Activated naive CD8-positive, alpha-beta T cell treated with anti-CD3 and anti-CD28 coated beads, Interleukin-2, amount 50 U/mL, for 16 hours (primary cell): Measurements from ENCODE around the gene SMG9.

Experiments used
- DNase-seq: peaks from one replicate; pipeline ENCODE4 v3.0.0-alpha.2; 2020; ENCODE audit warnings: low read depth, low spot score

SMG9 gene

GRCh38 chr19:43754253-43754502 is 584 bp downstream of the SMG9 start:
- DNase-seq, result peak; percentile 71

DNA sequence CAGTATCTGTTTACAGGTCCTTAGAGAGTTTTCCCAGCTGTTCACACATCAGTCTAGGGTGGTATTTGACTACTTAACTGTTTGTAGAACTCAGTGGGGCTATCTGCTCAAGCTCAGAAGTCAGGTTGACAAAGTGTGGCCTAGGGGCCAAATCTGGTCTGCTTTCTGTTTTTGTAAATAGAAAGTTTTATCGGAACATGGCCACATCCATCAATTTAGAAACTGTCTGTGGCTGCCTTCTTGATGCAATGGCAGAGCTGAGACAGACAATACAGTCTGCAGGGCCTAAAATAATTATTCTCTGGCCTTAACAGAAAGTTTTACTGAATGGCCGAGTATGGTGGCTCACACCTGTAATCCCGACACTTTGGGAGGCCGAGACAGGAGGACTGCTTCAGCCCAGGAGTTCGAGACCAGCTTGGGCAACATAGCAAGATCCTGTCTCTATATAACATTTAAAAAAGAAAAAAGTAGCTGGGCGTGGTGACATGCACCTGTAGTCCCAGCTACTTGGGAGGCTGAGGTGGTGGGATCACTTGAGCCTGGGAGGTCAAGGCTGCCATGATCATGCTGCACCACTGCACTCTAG is 2.4 kb downstream of the SMG9 start:
- no peak for DNase-seq

DNA sequence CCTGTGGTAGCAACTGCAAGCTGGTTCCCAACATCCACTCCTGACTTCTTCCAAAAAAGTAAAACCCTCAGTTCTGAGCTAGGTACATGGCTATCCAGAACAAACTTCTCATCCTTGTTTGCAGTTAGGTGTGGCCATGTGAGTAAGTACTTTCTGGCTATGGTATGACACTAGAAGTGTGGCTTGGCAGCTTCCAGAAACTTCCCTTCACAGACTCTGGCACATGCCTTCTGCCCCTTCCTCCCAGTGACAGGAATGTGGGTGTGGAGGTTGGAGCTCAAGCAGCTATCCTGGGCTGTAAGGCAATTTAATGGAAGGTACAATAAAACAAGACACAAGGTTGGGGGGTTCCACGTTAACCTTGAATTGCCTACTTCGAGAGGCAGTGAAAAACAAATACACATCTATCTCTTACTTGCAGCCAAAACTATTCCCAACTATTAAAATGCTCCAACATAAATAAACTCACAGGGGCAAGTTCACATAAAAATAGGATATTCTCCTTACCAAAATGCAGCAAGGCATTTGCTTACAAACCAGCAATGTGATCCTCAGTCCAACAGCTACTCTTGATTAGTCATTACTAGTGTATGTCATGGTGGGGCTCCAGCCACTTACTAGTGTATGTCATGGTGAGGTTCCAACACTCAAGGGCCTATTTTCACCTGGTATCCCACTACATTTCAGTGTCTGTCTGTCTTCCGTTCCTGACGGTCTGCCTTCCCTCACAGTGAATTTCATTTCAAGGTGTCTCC is 3.1 kb downstream of the SMG9 start:
- DNase-seq, result no peak

GRCh38 chr19:43749898-43750297 is 4.9 kb downstream of the SMG9 start:
- no peak for DNase-seq

DNA sequence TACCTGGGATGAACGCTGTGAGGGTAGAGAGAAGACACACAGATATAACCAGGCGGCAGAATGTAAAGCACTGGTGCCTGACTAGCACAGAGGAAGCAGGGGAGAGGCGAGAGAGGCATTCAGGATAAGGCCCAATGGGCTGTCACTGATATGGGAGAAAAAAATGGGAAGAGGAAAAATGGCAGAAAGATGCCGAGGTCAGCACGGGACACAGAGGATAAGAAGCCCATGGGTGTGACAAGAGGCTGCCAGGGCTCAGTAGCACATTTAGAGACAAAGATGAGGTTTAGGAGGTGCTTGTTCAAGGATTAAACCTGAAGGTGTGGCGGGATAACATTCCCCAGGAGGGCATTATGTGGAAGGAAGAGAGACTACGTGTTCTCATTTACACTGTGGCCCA is 5.6 kb downstream of the SMG9 start:
- DNase-seq, result no peak

GRCh38 chr19:43748685-43749084 is 6.1 kb downstream of the SMG9 start:
- no peak for DNase-seq

DNA sequence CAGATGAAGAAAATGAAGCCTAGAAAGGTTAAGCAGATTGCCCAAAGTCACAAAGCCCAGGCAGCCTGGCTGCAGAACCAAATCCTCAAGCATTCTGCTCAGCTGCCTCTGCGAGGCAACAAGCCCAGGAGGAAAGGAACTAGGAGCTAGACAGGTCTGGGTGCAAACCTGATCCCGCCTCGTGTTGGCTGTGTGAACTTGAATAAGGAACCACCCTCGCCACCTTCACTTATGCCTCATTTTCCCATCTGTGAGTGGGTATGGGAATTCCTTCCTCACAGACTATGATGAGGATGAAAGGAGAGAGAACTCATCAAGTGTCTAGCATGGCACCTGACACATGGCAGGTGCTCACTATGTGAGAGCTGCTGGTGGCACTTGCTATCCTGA is 6.6 kb downstream of the SMG9 start:
- DNase-seq, result no peak

GRCh38 chr19:43747557-43748204 is 7.1 kb downstream of the SMG9 start:
- DNase-seq, result no peak

GRCh38 chr19:43743059-43743458 is 11.7 kb downstream of the SMG9 start:
- no peak for DNase-seq

DNA sequence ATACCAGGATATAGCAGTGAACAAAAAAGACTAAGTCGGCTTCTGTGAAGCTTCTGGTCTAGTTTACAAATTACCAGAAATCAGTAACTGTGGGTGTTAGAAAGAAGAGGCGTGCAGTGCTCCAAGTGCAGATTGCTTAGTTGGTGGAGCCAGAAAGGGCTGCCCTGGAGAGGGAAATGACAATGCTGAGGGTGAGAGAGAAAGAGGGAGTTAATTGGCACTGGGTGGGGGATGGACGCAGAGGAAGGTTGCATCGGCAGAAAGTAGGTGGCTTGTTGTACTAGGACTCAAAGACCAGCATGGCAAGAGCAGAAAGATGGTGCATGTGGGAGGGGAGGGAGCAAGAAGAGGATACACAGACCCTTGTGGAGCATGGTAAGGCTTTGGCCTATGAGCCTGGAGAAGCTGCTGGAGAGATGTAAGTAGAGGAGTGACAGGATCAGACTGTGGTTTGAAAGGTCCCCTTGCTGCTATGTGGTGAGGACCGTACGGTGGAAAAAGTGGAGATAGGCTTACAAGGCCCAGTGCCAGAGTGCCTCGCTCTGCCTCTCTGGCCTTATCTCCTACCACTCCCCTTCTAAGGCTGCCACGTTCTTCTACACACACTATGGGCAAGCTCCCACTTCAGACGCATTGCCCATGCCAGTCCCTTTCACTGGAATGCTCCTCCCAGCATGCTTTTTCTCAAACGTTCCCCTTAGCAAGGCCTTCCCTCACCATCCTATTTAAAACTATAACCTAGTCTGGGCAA is 13.5 kb downstream of the SMG9 start:
- no peak for DNase-seq

GRCh38 chr19:43739439-43740235 is 15.1 kb downstream of the SMG9 start:
- no peak for DNase-seq

- no peak for DNase-seq
Observed at GRCh38 chr19:43738780-43739211, 16.0 kb downstream of the SMG9 start.

- DNase-seq, result no peak
Observed at GRCh38 chr19:43735957-43736356, 18.8 kb downstream of the SMG9 start.

GRCh38 chr19:43735013-43735412 is 19.7 kb downstream of the SMG9 start:
- DNase-seq, result no peak

- DNase-seq, result no peak
Observed at GRCh38 chr19:43731846-43732245, 22.9 kb downstream of the SMG9 start.

DNA sequence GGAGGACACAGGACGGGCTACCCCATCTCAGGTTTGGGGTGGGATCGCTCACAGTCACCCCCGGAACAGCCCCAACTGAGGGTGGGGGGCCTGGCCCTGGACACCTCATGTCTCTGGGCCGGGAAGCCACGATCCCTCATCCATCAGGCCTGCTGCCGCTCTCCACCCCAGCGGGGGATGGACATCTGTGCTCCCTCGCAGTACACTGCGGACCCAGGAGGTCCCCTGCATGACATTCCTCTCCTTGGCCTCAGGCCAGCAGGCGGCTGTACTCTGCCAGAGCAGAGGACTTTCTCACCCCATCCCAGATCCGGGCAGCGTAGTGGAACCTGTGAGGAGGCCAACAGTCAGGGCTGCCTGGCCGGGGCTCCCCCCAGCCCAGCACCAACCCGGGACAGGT is 23.4 kb downstream of the SMG9 start:
- no peak for DNase-seq

DNA sequence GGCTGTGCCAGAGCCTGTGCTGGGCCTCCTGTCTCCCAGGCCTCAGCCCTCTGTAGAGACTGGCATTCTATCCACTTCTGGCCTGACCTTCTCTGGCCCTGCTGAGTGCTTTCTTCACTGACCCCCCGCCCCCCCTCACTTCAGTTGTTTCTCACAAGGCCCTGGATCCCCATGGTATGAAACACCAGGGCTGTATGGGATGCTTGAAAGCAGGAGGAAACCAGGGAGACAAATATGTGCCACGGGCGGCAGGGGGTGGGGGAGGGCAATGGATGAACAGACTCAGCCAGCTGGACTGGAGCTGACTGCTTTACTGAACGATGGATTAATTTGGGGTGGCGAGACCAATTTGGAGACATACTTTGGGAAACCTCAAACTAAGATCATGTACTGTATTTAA is 24.8 kb downstream of the SMG9 start:
- DNase-seq, result no peak

DNA sequence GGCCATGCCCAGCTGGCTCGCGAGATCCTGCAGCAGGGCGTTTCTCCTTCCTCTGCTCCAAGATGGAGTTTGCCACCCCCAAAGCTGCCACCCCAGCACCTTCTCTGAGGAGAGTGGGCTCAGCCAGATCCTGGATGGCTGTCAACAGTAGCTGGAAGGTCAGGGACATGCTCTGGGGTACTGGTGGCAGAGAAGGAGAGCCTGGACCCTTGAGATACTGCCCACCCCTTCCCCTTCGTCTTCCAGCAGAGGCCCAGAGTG is 27.2 kb downstream of the SMG9 start:
- no peak for DNase-seq

DNA sequence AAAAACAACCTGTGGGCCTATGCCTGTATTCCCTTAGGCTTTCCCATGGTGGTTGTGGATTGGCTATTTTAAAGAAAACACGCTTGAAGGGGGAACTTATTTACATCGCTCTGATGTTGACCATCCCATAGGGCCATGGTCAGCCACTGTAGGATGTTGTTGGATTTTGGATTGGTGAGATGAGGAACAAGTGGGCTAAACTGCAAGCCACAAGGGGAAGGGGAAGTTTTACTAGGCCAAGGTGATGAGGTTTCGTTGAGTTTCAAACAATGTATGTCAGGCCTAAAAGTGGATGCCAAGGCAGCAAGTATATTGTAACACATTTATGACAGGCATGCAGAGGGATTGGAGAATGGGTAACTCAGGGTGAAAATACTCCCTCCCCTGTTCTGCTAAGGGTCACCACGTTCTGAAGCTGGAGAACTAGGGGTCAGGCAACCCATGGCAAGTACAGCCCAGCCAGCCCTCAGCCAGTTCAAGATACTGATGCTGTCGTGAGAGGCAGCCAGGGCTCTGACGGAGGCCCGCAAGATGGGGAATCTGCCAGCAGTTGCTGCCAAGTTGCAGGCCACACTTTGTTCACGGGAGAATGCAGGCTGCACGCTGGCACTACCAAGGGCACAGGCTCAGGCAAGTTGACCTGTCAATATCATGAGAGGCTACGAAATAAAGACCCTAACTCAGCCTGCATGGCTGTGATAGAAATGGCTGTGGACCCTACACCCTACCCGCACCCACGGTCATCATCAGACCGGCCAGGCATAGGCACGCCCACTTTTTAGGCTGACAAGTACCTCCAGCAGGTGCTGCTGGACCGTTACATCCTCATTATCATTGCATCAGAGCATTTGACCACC is 27.8 kb downstream of the SMG9 start:
- DNase-seq, result no peak

DNA sequence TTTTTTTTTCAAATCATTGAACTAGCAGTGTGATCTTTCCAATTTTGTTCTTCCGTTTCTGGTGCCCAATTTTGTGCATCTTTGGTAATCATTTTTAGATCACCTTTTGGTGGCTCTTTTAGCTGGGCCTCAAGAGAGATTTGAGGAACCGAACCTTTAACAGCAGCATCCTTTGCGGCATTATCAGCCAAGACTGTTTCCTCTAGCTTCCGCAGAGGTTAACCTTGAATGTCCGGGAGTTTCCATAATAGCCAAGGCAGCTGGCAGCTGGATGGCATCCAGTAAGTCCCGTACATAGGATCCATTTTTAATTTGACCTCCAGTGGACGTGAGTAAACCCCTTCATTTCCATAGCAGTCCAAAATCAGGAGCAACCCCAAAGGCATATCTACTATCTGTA is 29.3 kb downstream of the SMG9 start:
- no peak for DNase-seq

- DNase-seq, result no peak
Observed at GRCh38 chr19:43724896-43725295, 29.9 kb downstream of the SMG9 start.
